Measurements from ENCODE around the gene SH3BP5. TPM values are rescaled to one million over a fixed set of nuclear protein-coding genes. Genes with fewer than 3 reads are reported as not detected.

SH3BP5 gene
- polyA plus RNA-seq, 1 of the 3 experiments (the other 2 are of a cell fraction): 29.5 TPM

GRCh38 chr3:15318661-15319060, 13.7 kb downstream of the SH3BP5 start:
- Histone ChIP-seq H3K27ac (ENCODE audit: low read depth in 2 of 2, low read length in 1 of 2) (no peak overlapping the region), H2AFZ (ENCODE audit: low read depth) (no peak overlapping the region), H4K20me1 (ENCODE audit: insufficient read depth) (no peaks in the 10 kb centered on the region), H3K4me1 (ENCODE audit: control insufficient read depth in 1 of 2, insufficient read depth in 2 of 2, low read depth in 1 of 2, low read length in 1 of 2) (peaks cover 3 to 33% of the 10 kb centered on the region in 2 experiments; a peak in 2 of 4 replicates), H3K36me3 (replicated peaks in 1 of 2; ENCODE audit: control insufficient read depth in 1 of 2, insufficient read depth in 2 of 2, low read length in 1 of 2) (no peaks in the 10 kb centered on the region), H3K9me3 (no peaks in the 10 kb centered on the region), H3K9ac (no peak overlapping the region), H3K4me2 (no peak overlapping the region), H3K4me3 (ENCODE audit: low read depth in 2 of 2, low read length in 1 of 2) (no peak overlapping the region), H3K9me2 (no peaks in the 10 kb centered on the region), H3K79me2 (ENCODE audit: insufficient read depth) (peaks cover 14% of the 10 kb centered on the region; the same call in 1 of the 2 replicates), H3K27me3 (ENCODE audit: insufficient read depth) (no peaks in the 10 kb centered on the region), H3F3A (replicated peaks; ENCODE audit: insufficient read depth) (peaks cover 19% of the 10 kb centered on the region)
- no peak for TF ChIP-seq RFX5 (IDR thresholded peaks at IDR 0.05; ENCODE audit: low read length)
- TF ChIP-seq NRF1 (IDR thresholded peaks at IDR 0.05; ENCODE audit: low read depth, low read length): no peak
- no peak for TF ChIP-seq JUND (IDR thresholded peaks at IDR 0.05)
- no peak for TF ChIP-seq TEAD4 (IDR thresholded peaks at IDR 0.05; ENCODE audit: borderline replicate concordance, insufficient read depth)
- TF ChIP-seq, protein P1, sequence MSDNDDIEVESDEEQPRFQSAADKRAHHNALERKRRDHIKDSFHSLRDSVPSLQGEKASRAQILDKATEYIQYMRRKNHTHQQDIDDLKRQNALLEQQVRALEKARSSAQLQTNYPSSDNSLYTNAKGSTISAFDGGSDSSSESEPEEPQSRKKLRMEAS (IDR thresholded peaks at IDR 0.05; ENCODE audit: low read depth): no peak
- no peak for TF ChIP-seq SIN3A (IDR thresholded peaks at IDR 0.05; ENCODE audit: borderline replicate concordance, low read depth, low read length)
- TF ChIP-seq, protein P2, sequence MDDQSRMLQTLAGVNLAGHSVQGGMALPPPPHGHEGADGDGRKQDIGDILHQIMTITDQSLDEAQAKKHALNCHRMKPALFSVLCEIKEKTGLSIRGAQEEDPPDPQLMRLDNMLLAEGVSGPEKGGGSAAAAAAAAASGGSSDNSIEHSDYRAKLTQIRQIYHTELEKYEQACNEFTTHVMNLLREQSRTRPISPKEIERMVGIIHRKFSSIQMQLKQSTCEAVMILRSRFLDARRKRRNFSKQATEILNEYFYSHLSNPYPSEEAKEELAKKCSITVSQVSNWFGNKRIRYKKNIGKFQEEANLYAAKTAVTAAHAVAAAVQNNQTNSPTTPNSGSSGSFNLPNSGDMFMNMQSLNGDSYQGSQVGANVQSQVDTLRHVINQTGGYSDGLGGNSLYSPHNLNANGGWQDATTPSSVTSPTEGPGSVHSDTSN (IDR thresholded peaks at IDR 0.05): no peak
- TF ChIP-seq MEF2A (IDR thresholded peaks at IDR 0.05; ENCODE audit: borderline replicate concordance, low read depth): no peak
- TF ChIP-seq, protein P3, sequence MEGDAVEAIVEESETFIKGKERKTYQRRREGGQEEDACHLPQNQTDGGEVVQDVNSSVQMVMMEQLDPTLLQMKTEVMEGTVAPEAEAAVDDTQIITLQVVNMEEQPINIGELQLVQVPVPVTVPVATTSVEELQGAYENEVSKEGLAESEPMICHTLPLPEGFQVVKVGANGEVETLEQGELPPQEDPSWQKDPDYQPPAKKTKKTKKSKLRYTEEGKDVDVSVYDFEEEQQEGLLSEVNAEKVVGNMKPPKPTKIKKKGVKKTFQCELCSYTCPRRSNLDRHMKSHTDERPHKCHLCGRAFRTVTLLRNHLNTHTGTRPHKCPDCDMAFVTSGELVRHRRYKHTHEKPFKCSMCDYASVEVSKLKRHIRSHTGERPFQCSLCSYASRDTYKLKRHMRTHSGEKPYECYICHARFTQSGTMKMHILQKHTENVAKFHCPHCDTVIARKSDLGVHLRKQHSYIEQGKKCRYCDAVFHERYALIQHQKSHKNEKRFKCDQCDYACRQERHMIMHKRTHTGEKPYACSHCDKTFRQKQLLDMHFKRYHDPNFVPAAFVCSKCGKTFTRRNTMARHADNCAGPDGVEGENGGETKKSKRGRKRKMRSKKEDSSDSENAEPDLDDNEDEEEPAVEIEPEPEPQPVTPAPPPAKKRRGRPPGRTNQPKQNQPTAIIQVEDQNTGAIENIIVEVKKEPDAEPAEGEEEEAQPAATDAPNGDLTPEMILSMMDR (IDR thresholded peaks at IDR 0.05): no peak
- no peak for TF ChIP-seq SMC3 (IDR thresholded peaks at IDR 0.05; ENCODE audit: low read depth, low read length)
- no peak for TF ChIP-seq USF1 (IDR thresholded peaks at IDR 0.05; ENCODE audit: borderline replicate concordance, low read depth)
- TF ChIP-seq REST (IDR thresholded peaks at IDR 0.05; ENCODE audit: low read depth, low read length): no peak
- no peak for TF ChIP-seq TAF1 (IDR thresholded peaks at IDR 0.05; ENCODE audit: borderline replicate concordance, low read depth, low read length)
- TF ChIP-seq FOXM1 (IDR thresholded peaks at IDR 0.05; ENCODE audit: low read depth): no peak
- no peak for TF ChIP-seq RCOR1 (IDR thresholded peaks at IDR 0.05; ENCODE audit: low read length)
- TF ChIP-seq RAD21 (IDR thresholded peaks at IDR 0.05; ENCODE audit: low read length): no peak
- no peak for TF ChIP-seq TCF12 (IDR thresholded peaks at IDR 0.05)
- ChIA-PET POLR2A (no interaction called here), CTCF (interaction anchor here (1.1 to 1.3 kb wide), 2 partner anchors 38 to 240 kb away, joined by 3 to 4 read pairs; no protein-coding TSS in a partner anchor)
- no peak for DNase-seq
- WGBS (ENCODE audit: low lambda C conversion rate): 91% methylated on average over 8 of the region's 8 CpGs
